ENCODE measurements around the gene ANKMY1.

DNA sequence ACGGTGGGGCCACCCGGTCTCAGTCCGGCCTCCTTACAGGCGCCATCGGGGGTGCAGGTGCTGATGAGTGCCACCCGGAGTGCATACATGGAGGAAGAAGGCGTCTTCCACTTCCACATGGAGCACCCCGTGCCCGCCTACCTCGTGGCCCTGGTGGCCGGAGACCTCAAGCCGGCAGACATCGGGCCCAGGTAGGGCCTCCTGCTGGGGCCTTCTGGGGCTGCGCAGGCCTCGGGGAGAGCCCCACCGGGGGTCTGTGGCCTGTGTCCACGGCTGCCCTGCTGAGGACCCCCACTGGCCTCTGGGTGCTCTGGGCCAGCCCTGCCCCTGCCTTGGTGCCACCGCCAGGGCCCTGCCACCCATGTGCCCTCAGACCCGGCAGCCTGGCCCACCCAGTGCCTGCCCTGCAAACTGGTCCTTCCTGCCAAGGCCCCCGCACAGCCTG lies 15.3 kb upstream of the ANKMY1 start:
- TF ChIP-seq, protein P1, sequence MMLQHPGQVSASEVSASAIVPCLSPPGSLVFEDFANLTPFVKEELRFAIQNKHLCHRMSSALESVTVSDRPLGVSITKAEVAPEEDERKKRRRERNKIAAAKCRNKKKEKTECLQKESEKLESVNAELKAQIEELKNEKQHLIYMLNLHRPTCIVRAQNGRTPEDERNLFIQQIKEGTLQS (IDR thresholded peaks at IDR 0.05), result no peak
- TF ChIP-seq, protein P2, sequence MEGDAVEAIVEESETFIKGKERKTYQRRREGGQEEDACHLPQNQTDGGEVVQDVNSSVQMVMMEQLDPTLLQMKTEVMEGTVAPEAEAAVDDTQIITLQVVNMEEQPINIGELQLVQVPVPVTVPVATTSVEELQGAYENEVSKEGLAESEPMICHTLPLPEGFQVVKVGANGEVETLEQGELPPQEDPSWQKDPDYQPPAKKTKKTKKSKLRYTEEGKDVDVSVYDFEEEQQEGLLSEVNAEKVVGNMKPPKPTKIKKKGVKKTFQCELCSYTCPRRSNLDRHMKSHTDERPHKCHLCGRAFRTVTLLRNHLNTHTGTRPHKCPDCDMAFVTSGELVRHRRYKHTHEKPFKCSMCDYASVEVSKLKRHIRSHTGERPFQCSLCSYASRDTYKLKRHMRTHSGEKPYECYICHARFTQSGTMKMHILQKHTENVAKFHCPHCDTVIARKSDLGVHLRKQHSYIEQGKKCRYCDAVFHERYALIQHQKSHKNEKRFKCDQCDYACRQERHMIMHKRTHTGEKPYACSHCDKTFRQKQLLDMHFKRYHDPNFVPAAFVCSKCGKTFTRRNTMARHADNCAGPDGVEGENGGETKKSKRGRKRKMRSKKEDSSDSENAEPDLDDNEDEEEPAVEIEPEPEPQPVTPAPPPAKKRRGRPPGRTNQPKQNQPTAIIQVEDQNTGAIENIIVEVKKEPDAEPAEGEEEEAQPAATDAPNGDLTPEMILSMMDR (IDR thresholded peaks at IDR 0.05 in 2 of 3, conservative IDR thresholded peaks at IDR 0.05 in 1 of 3; ENCODE audit: borderline replicate concordance in 1 of 3, insufficient read depth in 1 of 3, low read depth in 2 of 3, low read length in 2 of 3), result no peak
- no peak for TF ChIP-seq TCF7L2 (IDR thresholded peaks at IDR 0.05; ENCODE audit: borderline replicate concordance, extremely low read depth, insufficient read depth, insufficient read length)

Measured in HCT116 (cell line).